ENCODE results near the gene SPAG9. TPM values are rescaled to one million over a fixed set of nuclear protein-coding genes. Genes with fewer than 3 reads are reported as not detected.
A peak's percentile ranks its signal among the peaks of the same experiment; 100 is the strongest.

The SPAG9 gene
- total RNA-seq, 1 donor from 2014 or later, result 72.9 TPM

GRCh38 chr17:51016099-51016498 lies 104.6 kb downstream of the SPAG9 start:
- no peak overlapping the region for H3K4me3 Mint-ChIP-seq
- peaks cover 16% of the 10 kb centered on the region for H3K36me3 Mint-ChIP-seq
- H3K4me1 Mint-ChIP-seq, result peaks cover 21% of the 10 kb centered on the region
- no peak for TF ChIP-seq CTCF (IDR thresholded peaks at IDR 0.05; ENCODE audit: unreplicated experiment)
- H3K27ac Mint-ChIP-seq, result peak overlapping the region; percentile 77
- no peaks in the 10 kb centered on the region for H3K9me3 Mint-ChIP-seq
- DNase-seq (ENCODE audit: low spot score in 2 of 2, unreplicated experiment in 2 of 2), result no peak
- no peaks in the 10 kb centered on the region for H3K27me3 Mint-ChIP-seq (ENCODE audit: low read depth)

- Mint-ChIP-seq H3K36me3 (peaks cover 16% of the 10 kb centered on the region), H3K4me1 (peaks cover 25% of the 10 kb centered on the region), H3K27ac (peak overlapping the region; percentile 77), H3K9me3 (no peaks in the 10 kb centered on the region), H3K27me3 (ENCODE audit: low read depth) (no peaks in the 10 kb centered on the region), H3K4me3 (no peak overlapping the region)
- no peak for DNase-seq (ENCODE audit: low spot score in 2 of 2, unreplicated experiment in 2 of 2)
- TF ChIP-seq CTCF (IDR thresholded peaks at IDR 0.05; ENCODE audit: unreplicated experiment), result no peak
Measured at GRCh38 chr17:51015145-51015558, 105.5 kb downstream of the SPAG9 start.

GRCh38 chr17:51014129-51014528 lies 106.5 kb downstream of the SPAG9 start:
- no peak for TF ChIP-seq CTCF (IDR thresholded peaks at IDR 0.05; ENCODE audit: unreplicated experiment)
- DNase-seq (ENCODE audit: low spot score in 2 of 2, unreplicated experiment in 2 of 2), result no peak
- Mint-ChIP-seq H3K4me1 (peaks cover 25% of the 10 kb centered on the region), H3K27ac (no peak overlapping the region), H3K36me3 (peaks cover 12% of the 10 kb centered on the region), H3K4me3 (no peak overlapping the region), H3K27me3 (ENCODE audit: low read depth) (no peaks in the 10 kb centered on the region), H3K9me3 (no peaks in the 10 kb centered on the region)

- H3K27ac Mint-ChIP-seq, result no peak overlapping the region
Measured at GRCh38 chr17:51013322-51013721, 107.3 kb downstream of the SPAG9 start.

GRCh38 chr17:51012538-51012937 lies 108.1 kb downstream of the SPAG9 start:
- H3K27me3 Mint-ChIP-seq (ENCODE audit: low read depth), result no peaks in the 10 kb centered on the region
- no peaks in the 10 kb centered on the region for H3K9me3 Mint-ChIP-seq
- no peak overlapping the region for H3K4me3 Mint-ChIP-seq
- H3K27ac Mint-ChIP-seq, result no peak overlapping the region
- no peak for DNase-seq (ENCODE audit: low spot score in 2 of 2, unreplicated experiment in 2 of 2)
- TF ChIP-seq CTCF (IDR thresholded peaks at IDR 0.05; ENCODE audit: unreplicated experiment), result no peak
- H3K36me3 Mint-ChIP-seq, result peaks cover 7% of the 10 kb centered on the region
- peaks cover 25% of the 10 kb centered on the region for H3K4me1 Mint-ChIP-seq

More at GRCh38 chr17:51013322-51013721, 107.3 kb downstream of the SPAG9 start:
- no peak for TF ChIP-seq CTCF (IDR thresholded peaks at IDR 0.05; ENCODE audit: unreplicated experiment)
- no peak for DNase-seq (ENCODE audit: low spot score in 2 of 2, unreplicated experiment in 2 of 2)
- Mint-ChIP-seq H3K4me1 (peaks cover 25% of the 10 kb centered on the region), H3K27me3 (ENCODE audit: low read depth) (no peaks in the 10 kb centered on the region), H3K4me3 (no peak overlapping the region), H3K9me3 (no peaks in the 10 kb centered on the region), H3K36me3 (peaks cover 7% of the 10 kb centered on the region)

- H3K4me3 Mint-ChIP-seq, result no peak overlapping the region
- no peaks in the 10 kb centered on the region for H3K27me3 Mint-ChIP-seq (ENCODE audit: low read depth)
- peak overlapping the region; percentile 45 for H3K27ac Mint-ChIP-seq
- no peak for DNase-seq (ENCODE audit: low spot score in 2 of 2, unreplicated experiment in 2 of 2)
- H3K4me1 Mint-ChIP-seq, result peaks cover 8% of the 10 kb centered on the region
- TF ChIP-seq CTCF (IDR thresholded peaks at IDR 0.05; ENCODE audit: unreplicated experiment), result no peak
- peaks cover 12% of the 10 kb centered on the region for H3K36me3 Mint-ChIP-seq
- H3K9me3 Mint-ChIP-seq, result no peaks in the 10 kb centered on the region
Measured at GRCh38 chr17:51010173-51010675, 110.4 kb downstream of the SPAG9 start.

All from mesothelial cell of epicardium (in vitro differentiated cells).